NCI-H1417 treated with DMSO at 0.1 percent for 48 hours (cell line): Measurements from ENCODE around the gene ZNF337.
A peak's percentile ranks its signal among the peaks of the same experiment; 100 is the strongest.
"Not testable (repeated sequence)": the region's sequence is repeated elsewhere in the genome, so short reads cannot be mapped to it uniquely, and the experiment has no call there.

Source experiments
- DNase-seq: peaks from one replicate; lab custom pipeline; 2025; lab: John Stamatoyannopoulos, UW

ZNF337 gene

GRCh38 chr20:25696371-25697131 lies at the start of gene ZNF337:
ZNF337 (minus strand) TSS chr20:25696853; CDS start chr20:25686417, 10,436 bp downstream.
- DNase-seq: peak; percentile 68

- no peak for DNase-seq
Observed at GRCh38 chr20:25745738-25746137, 49.1 kb upstream of the ZNF337 start.

- no peak for DNase-seq
Observed at GRCh38 chr20:25745100-25745499, 48.4 kb upstream of the ZNF337 start.

GRCh38 chr20:25744261-25744660 lies 47.6 kb upstream of the ZNF337 start:
- DNase-seq: no peak

GRCh38 chr20:25741088-25741487 lies 44.4 kb upstream of the ZNF337 start:
- DNase-seq: no peak

- DNase-seq: no peak
Observed at GRCh38 chr20:25739615-25740320, 43.1 kb upstream of the ZNF337 start.

- DNase-seq: no peak
Observed at GRCh38 chr20:25738198-25738597, 41.5 kb upstream of the ZNF337 start.

GRCh38 chr20:25733903-25734302 lies 37.2 kb upstream of the ZNF337 start:
- DNase-seq: no peak

GRCh38 chr20:25730862-25731261 lies 34.2 kb upstream of the ZNF337 start:
- DNase-seq: no peak

- no peak for DNase-seq
Observed at GRCh38 chr20:25726357-25726756, 29.7 kb upstream of the ZNF337 start.

- DNase-seq: no peak
Observed at GRCh38 chr20:25725639-25726038, 29.0 kb upstream of the ZNF337 start.

GRCh38 chr20:25723975-25724374 lies 27.3 kb upstream of the ZNF337 start:
- DNase-seq: no peak

GRCh38 chr20:25720285-25720684 lies 23.6 kb upstream of the ZNF337 start:
- no peak for DNase-seq

- not testable (repeated sequence) for DNase-seq
Observed at GRCh38 chr20:25718896-25719809, 22.5 kb upstream of the ZNF337 start.

GRCh38 chr20:25707695-25708094 lies 11.0 kb upstream of the ZNF337 start:
- DNase-seq: no peak

GRCh38 chr20:25706793-25707192 lies 10.1 kb upstream of the ZNF337 start:
- DNase-seq: no peak

- no peak for DNase-seq
Observed at GRCh38 chr20:25705830-25706351, 9.2 kb upstream of the ZNF337 start.

- DNase-seq: not testable (repeated sequence)
Observed at GRCh38 chr20:25704303-25704702, 7.7 kb upstream of the ZNF337 start.

- not testable (repeated sequence) for DNase-seq
Observed at GRCh38 chr20:25700835-25701234, 4.2 kb upstream of the ZNF337 start.

GRCh38 chr20:25699914-25700313 lies 3.3 kb upstream of the ZNF337 start:
- DNase-seq: no peak

- DNase-seq: no peak
Observed at GRCh38 chr20:25697132-25697446, 436 bp upstream of the ZNF337 start.
